Effector CD4-positive, alpha-beta T cell (primary cell): ENCODE results near the gene CDH16.

Experiments
- DNase-seq: peaks from one replicate; pipeline ENCODE4 v3.0.0-alpha.2; 2020

Gene CDH16

GRCh38 chr16:66862023-66862520 lies 56.6 kb downstream of the CDH16 start:
- no peak for DNase-seq

DNA sequence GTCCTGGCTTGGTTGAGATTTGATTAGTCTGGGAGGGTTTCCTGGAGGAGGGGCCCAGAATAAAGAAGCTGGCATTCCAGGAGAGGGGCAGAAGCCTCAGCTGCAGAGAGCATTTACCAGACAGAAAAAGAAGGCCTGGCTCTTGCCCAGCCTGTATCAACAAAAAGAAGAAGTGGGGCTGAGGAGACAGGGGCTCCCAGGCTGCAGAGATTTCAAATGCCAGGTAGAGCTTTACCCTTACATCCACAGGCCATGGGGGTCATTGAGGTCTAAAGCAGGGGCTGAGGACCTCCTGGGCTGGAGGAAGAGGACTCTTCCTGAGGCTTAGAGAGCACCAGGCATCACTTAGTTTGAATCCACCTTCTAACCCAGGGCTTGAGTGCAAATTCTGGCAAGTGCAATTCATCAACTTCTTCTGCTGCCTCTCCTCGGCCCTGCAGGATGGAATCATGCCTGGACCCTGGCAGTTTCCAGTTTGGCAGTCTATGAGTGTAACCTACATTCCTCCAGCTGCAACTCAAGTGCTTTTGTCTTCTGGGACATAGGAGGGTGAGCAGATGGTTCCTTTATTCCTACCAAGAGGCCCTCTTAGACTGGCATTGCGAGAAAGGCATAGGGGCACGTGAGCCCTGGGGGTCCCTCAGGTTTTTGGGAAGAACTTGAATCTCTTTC lies 59.2 kb downstream of the CDH16 start:
- DNase-seq = no peak

DNA sequence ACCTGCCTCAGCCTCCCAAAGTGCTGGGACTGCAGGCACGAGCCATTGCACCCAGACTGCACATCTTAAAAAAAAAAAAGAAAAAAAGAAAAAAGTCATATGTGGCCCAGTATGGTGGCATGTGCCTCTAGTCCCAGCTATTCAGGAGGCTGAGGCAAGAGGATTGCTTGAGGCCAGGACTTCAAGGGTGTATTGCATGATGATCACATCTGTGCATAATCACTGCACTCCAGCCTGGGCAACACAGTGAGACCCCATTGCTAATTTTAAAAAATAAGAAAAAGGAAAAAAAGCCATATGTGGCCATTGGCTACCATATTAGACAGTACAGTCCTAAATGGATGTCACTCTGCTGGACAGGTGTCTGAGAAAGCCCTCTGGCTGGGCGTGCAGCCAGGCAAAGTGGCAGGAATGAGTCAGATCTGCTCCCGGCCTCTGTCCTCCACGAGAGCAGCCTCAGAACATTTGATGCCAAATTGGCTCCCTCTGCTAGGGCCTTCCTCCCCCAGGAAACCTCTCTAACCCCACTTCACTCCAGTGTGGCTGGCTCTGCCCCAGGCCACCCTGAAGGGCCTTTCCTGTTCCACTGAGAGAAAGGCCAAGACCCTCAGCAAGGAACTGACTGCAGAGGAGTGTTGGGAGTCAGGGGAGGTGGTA lies 59.8 kb downstream of the CDH16 start:
- DNase-seq = no peak
